ENCODE measurements around the gene ZNF692. TPM values are rescaled to one million over a fixed set of nuclear protein-coding genes. Genes with fewer than 3 reads are reported as not detected.
A peak's percentile ranks its signal among the peaks of the same experiment; 100 is the strongest.

ZNF692 gene
- polyA plus RNA-seq, 1 donor (not counting 4 experiments of a cell fraction or from before 2014, with no cell fraction given), result 27.0 TPM

DNA sequence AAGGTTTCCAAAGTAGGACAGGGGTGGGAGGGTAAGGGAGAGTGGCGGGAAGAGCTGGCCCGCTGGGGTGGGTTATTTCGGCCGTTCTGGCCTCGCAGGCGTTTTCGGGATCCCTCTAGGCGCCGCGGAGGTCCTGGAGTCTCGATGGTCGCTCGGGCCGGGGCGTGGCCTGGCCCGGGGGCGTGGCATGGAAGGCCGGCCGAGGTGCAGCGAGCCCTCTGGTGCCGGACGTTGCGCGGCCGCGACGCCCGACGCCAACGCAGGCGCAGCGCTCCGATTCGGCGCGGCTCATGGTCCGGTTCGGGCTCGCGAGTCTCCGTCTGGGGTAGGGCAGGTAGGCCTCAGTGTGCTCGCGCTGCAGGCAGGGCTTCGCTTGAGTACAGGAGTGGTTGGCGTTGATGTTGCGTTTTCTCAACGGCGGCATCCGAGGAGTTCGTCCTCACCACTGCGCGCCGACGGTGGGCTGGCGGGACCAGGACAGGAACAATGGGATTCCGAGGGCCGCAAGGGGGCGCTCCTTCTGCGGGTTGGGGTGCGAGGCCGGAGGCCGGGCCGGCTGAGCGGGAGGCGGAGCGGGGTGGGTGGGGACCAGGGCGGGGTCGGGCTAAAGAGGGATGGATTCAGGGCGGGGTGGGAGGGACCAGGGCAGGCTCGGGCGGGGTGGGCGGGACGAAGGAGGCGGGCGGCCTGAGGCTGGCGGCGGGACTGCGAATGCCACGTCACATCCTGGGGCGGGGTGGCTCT is 47.3 kb upstream of the ZNF692 start, which contains the start of gene PGBD2:
PGBD2 (plus strand) TSS at position 227 of the 744 bp plus-strand sequence. CDS start 7,628 bp downstream, outside the sequence.
- no peak for FAIRE-seq
- dilution Hi-C loops (cut with MboI; ENCODE audit: extremely low pct_ligation_motif_present, low sequenced_read_pairs), result no loop called here

DNA sequence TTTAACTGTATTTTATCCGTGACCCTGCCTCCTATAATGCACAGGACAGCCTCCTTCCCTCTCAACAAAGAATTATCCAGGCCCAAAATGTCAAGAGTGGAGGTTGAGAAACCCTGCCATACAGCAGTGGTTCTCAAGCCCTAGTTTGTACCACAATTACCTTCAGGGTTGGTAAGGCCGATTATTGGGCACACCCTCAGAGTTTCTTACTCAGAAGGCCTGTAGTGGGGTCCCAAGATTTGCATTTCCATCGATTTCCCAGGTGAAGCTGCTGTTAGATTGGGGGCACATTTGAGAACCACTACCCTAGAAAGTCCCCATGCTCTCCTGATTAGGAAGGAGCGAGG is 46.8 kb upstream of the ZNF692 start:
- TF ChIP-seq CTCF (optimal IDR thresholded peaks at IDR 0.05 in 1 of 3, IDR thresholded peaks at IDR 0.05 in 1 of 3, conservative IDR thresholded peaks at IDR 0.05 in 1 of 3; ENCODE audit: extremely low read depth in 1 of 3, insufficient read depth in 2 of 3, low read length in 3 of 3), result no peak
- TF ChIP-seq EZH2 (IDR thresholded peaks at IDR 0.05; ENCODE audit: low read length), result no peak
- Histone ChIP-seq H3K4me3 (ENCODE audit: control insufficient read depth in 2 of 3, extremely low read depth in 1 of 3, insufficient read depth in 2 of 3, low read depth in 1 of 3, low read length in 3 of 3) (peak overlapping the region; percentile 71 to 83 (median 73)), H4K20me1 (ENCODE audit: control insufficient read depth, extremely low read depth, insufficient read depth, low read length) (no peaks in the 10 kb centered on the region), H3K9me3 (ENCODE audit: control insufficient read depth, low read depth, low read length) (no peaks in the 10 kb centered on the region), H3K4me1 (ENCODE audit: control insufficient read depth, extremely low read depth, insufficient read depth, low read length) (peaks cover 6% of the 10 kb centered on the region), H3K9ac (ENCODE audit: control insufficient read depth, extremely low read depth, insufficient read depth, low read length) (peak overlapping the region; percentile 76), H3K27ac (ENCODE audit: control insufficient read depth, insufficient read depth, low read length) (peak overlapping the region; percentile 76), H2AFZ (ENCODE audit: control insufficient read depth, low read length) (peak overlapping the region; percentile 100), H3K4me2 (ENCODE audit: control insufficient read depth, extremely low read depth, insufficient read depth, low read depth, low read length) (peak overlapping the region; percentile 98), H3K79me2 (ENCODE audit: control insufficient read depth, insufficient read depth, low read length) (peaks cover 9% of the 10 kb centered on the region), H3K9me1 (ENCODE audit: control insufficient read depth, extremely low read depth, insufficient read depth, low read length) (no peaks in the 10 kb centered on the region), H3K27me3 (ENCODE audit: control insufficient read depth, extremely low read depth, insufficient read depth, low read length) (no peaks in the 10 kb centered on the region), H3K36me3 (ENCODE audit: control insufficient read depth in 2 of 2, extremely low read depth in 1 of 2, insufficient read depth in 2 of 2, low read length in 2 of 2) (no peaks in the 10 kb centered on the region)
- dilution Hi-C loops (cut with MboI; ENCODE audit: extremely low pct_ligation_motif_present, low sequenced_read_pairs), result no loop called here
- FAIRE-seq (no peak), DNase-seq (ENCODE audit: low read depth, low spot score) (no peak)

More for the DNA sequence above, 47.3 kb upstream of the ZNF692 start, which contains the start of gene PGBD2:
- peak within 1 kb of the TSS; percentile 71 to 83 (median 73) for H3K4me3 ChIP-seq (ENCODE audit: control insufficient read depth in 2 of 3, extremely low read depth in 1 of 3, insufficient read depth in 2 of 3, low read depth in 1 of 3, low read length in 3 of 3)
- no peaks in the 10 kb centered on the region for H3K9me1 ChIP-seq (ENCODE audit: control insufficient read depth, extremely low read depth, insufficient read depth, low read length)
- no peaks in the 10 kb centered on the region for H4K20me1 ChIP-seq (ENCODE audit: control insufficient read depth, extremely low read depth, insufficient read depth, low read length)
- H3K4me1 ChIP-seq (ENCODE audit: control insufficient read depth, extremely low read depth, insufficient read depth, low read length), result peaks cover 6% of the 10 kb centered on the region
- H3K9ac ChIP-seq (ENCODE audit: control insufficient read depth, extremely low read depth, insufficient read depth, low read length), result peak within 1 kb of the TSS; percentile 79
- H3K4me2 ChIP-seq (ENCODE audit: control insufficient read depth, extremely low read depth, insufficient read depth, low read depth, low read length), result peak within 1 kb of the TSS; percentile 98
- H3K9me3 ChIP-seq (ENCODE audit: control insufficient read depth, low read depth, low read length), result no peaks in the 10 kb centered on the region
- no peaks in the 10 kb centered on the region for H3K27me3 ChIP-seq (ENCODE audit: control insufficient read depth, extremely low read depth, insufficient read depth, low read length)
- no peak for DNase-seq (ENCODE audit: low read depth, low spot score)
- H3K36me3 ChIP-seq (ENCODE audit: control insufficient read depth in 2 of 2, extremely low read depth in 1 of 2, insufficient read depth in 2 of 2, low read length in 2 of 2), result no peaks in the 10 kb centered on the region
- H3K27ac ChIP-seq (ENCODE audit: control insufficient read depth, insufficient read depth, low read length), result peak within 1 kb of the TSS; percentile 78
- peaks cover 9% of the 10 kb centered on the region for H3K79me2 ChIP-seq (ENCODE audit: control insufficient read depth, insufficient read depth, low read length)
- no peak for TF ChIP-seq EZH2 (IDR thresholded peaks at IDR 0.05; ENCODE audit: low read length)
- peak; percentile 43 to 83 (median 79) for TF ChIP-seq CTCF (optimal IDR thresholded peaks at IDR 0.05 in 1 of 3, IDR thresholded peaks at IDR 0.05 in 1 of 3, conservative IDR thresholded peaks at IDR 0.05 in 1 of 3; ENCODE audit: extremely low read depth in 1 of 3, insufficient read depth in 2 of 3, low read length in 3 of 3)
- H2AFZ ChIP-seq (ENCODE audit: control insufficient read depth, low read length), result peak within 1 kb of the TSS; percentile 100

All from keratinocyte (primary cell).